Fibroblast of lung (primary cell): Measurements from ENCODE around the gene FAM180A. TPM values are rescaled to one million over a fixed set of nuclear protein-coding genes. Genes with fewer than 3 reads are reported as not detected.

Source experiments
- DNase-seq, 2 donors: peaks; one replicate each; pipeline versions ENCODE4 v3.0.0 to v3.0.0-alpha.2; 2010; ENCODE audit warnings: low read depth in 2 of 2
- H2AFZ ChIP-seq: 2 replicates; pipeline ENCODE4 v1.5.1; 2012; ENCODE audit warnings: low read length, control low read depth, inconsistent platforms
- H3K27ac ChIP-seq: 2 replicates; pipeline ENCODE4 v1.5.1; 2011; ENCODE audit warnings: low read length, control low read depth; ENCODE audit not compliant: insufficient read depth
- H3K27me3 ChIP-seq: 2 replicates; pipeline ENCODE4 v1.5.1; 2011; ENCODE audit warnings: mild to moderate bottlenecking, low read length; ENCODE audit not compliant: control insufficient read depth, insufficient read depth
- H3K36me3 ChIP-seq: 2 replicates; pipeline ENCODE4 v1.5.1; 2011; ENCODE audit warnings: low read length; ENCODE audit not compliant: control insufficient read depth, insufficient read depth
- H3K4me1 ChIP-seq: 2 replicates; pipeline ENCODE4 v1.5.1; 2011; ENCODE audit warnings: low read length; ENCODE audit not compliant: control insufficient read depth, insufficient read depth; ENCODE audit errors: extremely low read depth
- H3K4me2 ChIP-seq: 2 replicates; pipeline ENCODE4 v1.5.1; 2011; ENCODE audit warnings: low read length, control low read depth; ENCODE audit not compliant: insufficient read depth; ENCODE audit errors: extremely low read depth
- H3K4me3 ChIP-seq, 4 experiments: fragments of 200-600 bp in 1 of 4; sonication (generic) in 1 of 4; replicated peaks in 1 of 4; 2 replicates each; pipeline ENCODE4 v1.5.1; 2011 to 2016; ENCODE audit warnings: low read length in 4 of 4, low read depth in 3 of 4, mild to moderate bottlenecking in 3 of 4, control low read depth in 2 of 4, inconsistent platforms in 1 of 4, mixed read lengths in 1 of 4; ENCODE audit not compliant: insufficient read depth in 1 of 4; ENCODE audit errors: control extremely low read depth in 1 of 4
- H3K79me2 ChIP-seq: 2 replicates; pipeline ENCODE4 v1.5.1; 2012; ENCODE audit warnings: mild to moderate bottlenecking, low read length, inconsistent platforms; ENCODE audit not compliant: control insufficient read depth, insufficient read depth
- H3K9ac ChIP-seq: 2 replicates; pipeline ENCODE4 v1.5.1; 2011; ENCODE audit warnings: mild to moderate bottlenecking, low read length, control low read depth; ENCODE audit not compliant: insufficient read depth
- H3K9me3 ChIP-seq: 2 replicates; pipeline ENCODE4 v1.5.1; 2012; ENCODE audit warnings: low read depth, low read length; ENCODE audit not compliant: control insufficient read depth, insufficient read depth
- H4K20me1 ChIP-seq: 2 replicates; pipeline ENCODE4 v1.5.1; 2011; ENCODE audit warnings: low read length; ENCODE audit not compliant: control insufficient read depth, insufficient read depth; ENCODE audit errors: extremely low read depth
- EZH2 ChIP-seq: IDR thresholded peaks from 2 replicates; pipeline ENCODE4 v1.5.1; 2012; ENCODE audit warnings: low read length, control low read depth, mild to moderate bottlenecking; ENCODE audit errors: missing control alignments
- polyA plus RNA-seq, 2 donors: library from polyadenylated mRNA; depleted of rRNA in 1 of 2; stranded (reverse) in 1 of 2; unstranded in 1 of 2; fragments of >200 nt; gene quantifications; 2 replicates each; pipeline ENCODE4 v1.2.1, GENCODE V29; 2011 to 2012; ENCODE audit warnings: missing spikeins in 1 of 2
- total RNA-seq: library from RNA; depleted of rRNA; stranded (reverse); fragments of >200 nt; gene quantifications from 2 replicates; pipeline ENCODE4 v1.2.1, GENCODE V29; 2014
- TF ChIP-seq, protein P1 (sequence below), 2 donors: IDR thresholded peaks in 1 of 2; conservative IDR thresholded peaks in 1 of 2; 1 replicate in 1 of 2; 2 replicates in 1 of 2; pipeline ENCODE4 v1.5.1; 2011 to 2012; ENCODE audit warnings: low read length in 2 of 2, control low read depth in 1 of 2, inconsistent platforms in 1 of 2, low read depth in 1 of 2, mild to moderate bottlenecking in 1 of 2

FAM180A gene
- total and polyA plus RNA-seq, 2 donors (not counting 1 experiment from before 2014, with no cell fraction given): 15.6 to 38.5 TPM

- H3K4me3 ChIP-seq: no peak overlapping the region
- no peak for DNase-seq
- peaks cover 8% of the 10 kb centered on the region for H3K36me3 ChIP-seq
- H3K79me2 ChIP-seq: peaks cover 5% of the 10 kb centered on the region
- H3K27ac ChIP-seq: no peak overlapping the region
- peaks cover 15% of the 10 kb centered on the region for H3K4me1 ChIP-seq
- no peaks in the 10 kb centered on the region for H3K27me3 ChIP-seq
- TF ChIP-seq EZH2: no peak
- TF ChIP-seq, protein P1, sequence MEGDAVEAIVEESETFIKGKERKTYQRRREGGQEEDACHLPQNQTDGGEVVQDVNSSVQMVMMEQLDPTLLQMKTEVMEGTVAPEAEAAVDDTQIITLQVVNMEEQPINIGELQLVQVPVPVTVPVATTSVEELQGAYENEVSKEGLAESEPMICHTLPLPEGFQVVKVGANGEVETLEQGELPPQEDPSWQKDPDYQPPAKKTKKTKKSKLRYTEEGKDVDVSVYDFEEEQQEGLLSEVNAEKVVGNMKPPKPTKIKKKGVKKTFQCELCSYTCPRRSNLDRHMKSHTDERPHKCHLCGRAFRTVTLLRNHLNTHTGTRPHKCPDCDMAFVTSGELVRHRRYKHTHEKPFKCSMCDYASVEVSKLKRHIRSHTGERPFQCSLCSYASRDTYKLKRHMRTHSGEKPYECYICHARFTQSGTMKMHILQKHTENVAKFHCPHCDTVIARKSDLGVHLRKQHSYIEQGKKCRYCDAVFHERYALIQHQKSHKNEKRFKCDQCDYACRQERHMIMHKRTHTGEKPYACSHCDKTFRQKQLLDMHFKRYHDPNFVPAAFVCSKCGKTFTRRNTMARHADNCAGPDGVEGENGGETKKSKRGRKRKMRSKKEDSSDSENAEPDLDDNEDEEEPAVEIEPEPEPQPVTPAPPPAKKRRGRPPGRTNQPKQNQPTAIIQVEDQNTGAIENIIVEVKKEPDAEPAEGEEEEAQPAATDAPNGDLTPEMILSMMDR (conservative IDR thresholded peaks at IDR 0.05 in 1 of 2, IDR thresholded peaks at IDR 0.05 in 1 of 2; ENCODE audit: low read depth in 1 of 2, low read length in 2 of 2): no peak
- H3K9me3 ChIP-seq: no peaks in the 10 kb centered on the region
- no peak overlapping the region for H2AFZ ChIP-seq
- H3K9ac ChIP-seq: no peak overlapping the region
- no peak overlapping the region for H3K4me2 ChIP-seq
- no peaks in the 10 kb centered on the region for H4K20me1 ChIP-seq
Measured at GRCh38 chr7:135683609-135684008, 65.0 kb downstream of the FAM180A start.

- Histone ChIP-seq H3K9ac (no peak overlapping the region), H3K4me1 (peaks cover 19% of the 10 kb centered on the region), H4K20me1 (no peaks in the 10 kb centered on the region), H3K9me3 (no peaks in the 10 kb centered on the region), H3K79me2 (peaks cover 8% of the 10 kb centered on the region), H3K27me3 (no peaks in the 10 kb centered on the region), H3K27ac (no peak overlapping the region), H3K4me2 (no peak overlapping the region), H3K4me3 (no peak overlapping the region), H3K36me3 (peaks cover 10% of the 10 kb centered on the region), H2AFZ (no peak overlapping the region)
- no peak for DNase-seq
- no peak for TF ChIP-seq EZH2
- TF ChIP-seq, protein P1 (conservative IDR thresholded peaks at IDR 0.05 in 1 of 2, IDR thresholded peaks at IDR 0.05 in 1 of 2; ENCODE audit: low read depth in 1 of 2, low read length in 2 of 2): no peak
Measured at GRCh38 chr7:135682191-135682590, 66.4 kb downstream of the FAM180A start.

DNA sequence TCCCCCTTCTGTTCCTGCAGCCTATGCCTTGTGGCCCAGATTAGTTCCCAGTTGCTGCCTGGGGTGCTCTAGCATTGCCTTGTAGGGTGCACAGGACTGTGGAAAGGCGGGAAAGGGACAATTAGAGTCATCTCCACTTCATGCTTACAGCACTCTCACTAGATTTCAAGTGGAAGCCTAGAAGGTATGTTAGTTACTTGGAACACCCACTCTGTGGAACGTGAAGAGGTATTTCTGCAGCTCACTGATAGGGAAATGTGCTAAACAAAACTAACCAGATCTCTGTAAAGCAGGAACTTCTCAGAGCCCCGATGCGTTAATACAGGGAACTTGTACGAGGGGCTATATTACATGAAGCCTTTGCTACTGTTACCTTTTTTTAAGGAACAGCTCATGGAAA, 66.9 kb downstream of the FAM180A start:
- peaks cover 8% of the 10 kb centered on the region for H3K79me2 ChIP-seq
- no peak overlapping the region for H3K4me3 ChIP-seq
- no peak overlapping the region for H3K4me2 ChIP-seq
- H3K27me3 ChIP-seq: no peaks in the 10 kb centered on the region
- no peak overlapping the region for H2AFZ ChIP-seq
- DNase-seq: no peak
- H3K4me1 ChIP-seq: peaks cover 19% of the 10 kb centered on the region
- H3K27ac ChIP-seq: no peak overlapping the region
- peaks cover 10% of the 10 kb centered on the region for H3K36me3 ChIP-seq
- H3K9me3 ChIP-seq: no peaks in the 10 kb centered on the region
- no peak overlapping the region for H3K9ac ChIP-seq
- no peaks in the 10 kb centered on the region for H4K20me1 ChIP-seq
- TF ChIP-seq, protein P1 (conservative IDR thresholded peaks at IDR 0.05 in 1 of 2, IDR thresholded peaks at IDR 0.05 in 1 of 2; ENCODE audit: low read depth in 1 of 2, low read length in 2 of 2): no peak
- no peak for TF ChIP-seq EZH2

Other genes starting within 250 kb of the FAM180A start
- gene CNOT4, start 238.7 kb downstream of the FAM180A start, total RNA-seq: 8.5 and 14.9 TPM in 2 replicates
- gene CNOT4, start 238.7 kb downstream of the FAM180A start, polyA plus RNA-seq: 15.9 and 16.1 TPM in 2 replicates
- 31.3 and 36.7 TPM in 2 replicates for gene NUP205, start 190.9 kb downstream of the FAM180A start, total RNA-seq
- gene NUP205, start 190.9 kb downstream of the FAM180A start, polyA plus RNA-seq: 28.1 and 47.0 TPM in 2 replicates
- gene STMP1, start 86.3 kb downstream of the FAM180A start, total RNA-seq: 11.8 and 16.7 TPM in 2 replicates
- 41.3 and 50.6 TPM in 2 replicates for gene STMP1, start 86.3 kb downstream of the FAM180A start, polyA plus RNA-seq
- 0.26 and 0.50 TPM in 2 replicates for gene SLC13A4, start 20.6 kb downstream of the FAM180A start, total RNA-seq
- 0.32 and 2.3 TPM in 2 replicates for gene SLC13A4, start 20.6 kb downstream of the FAM180A start, polyA plus RNA-seq
- gene MTPN, start 228.5 kb upstream of the FAM180A start, total RNA-seq: 104 and 158 TPM in 2 replicates
- 193 and 215 TPM in 2 replicates for gene MTPN, start 228.5 kb upstream of the FAM180A start, polyA plus RNA-seq